OCI-LY1 (cell line): ENCODE results near the gene FGF3.

Source experiments
- H2AFZ ChIP-seq: fragments of 200-600 bp; sonication (generic), shearing (Covaris generic); 2 replicates; pipeline ENCODE4 v1.6.0; 2014; ENCODE audit warnings: antibody characterized with exemption, mild to moderate bottlenecking, low read length
- H3F3A ChIP-seq: fragments of 200-600 bp; sonication (generic), shearing (Covaris generic); 2 replicates; pipeline ENCODE4 v1.6.0; 2014; ENCODE audit warnings: mild to moderate bottlenecking, antibody characterized with exemption, low read length, moderate library complexity; ENCODE audit not compliant: insufficient read depth
- H3K27ac ChIP-seq: fragments of 200-600 bp; sonication (generic); 2 replicates; pipeline ENCODE4 v1.5.1; 2014; ENCODE audit warnings: low read length, mixed run types, mild to moderate bottlenecking, low read depth; ENCODE audit not compliant: poor library complexity, severe bottlenecking
- H3K27me3 ChIP-seq: fragments of 200-600 bp; sonication (generic); 2 replicates; pipeline ENCODE4 v1.6.0; 2014; ENCODE audit warnings: antibody characterized with exemption, mild to moderate bottlenecking, low read length, moderate library complexity; ENCODE audit not compliant: insufficient read depth
- H3K36me3 ChIP-seq: fragments of 200-600 bp; sonication (generic); 2 replicates; pipeline ENCODE4 v1.6.1; 2014; ENCODE audit warnings: mild to moderate bottlenecking, antibody characterized with exemption, low read length, moderate library complexity, mixed read lengths; ENCODE audit not compliant: insufficient read depth
- H3K4me1 ChIP-seq: fragments of 200-600 bp; sonication (generic); 2 replicates; pipeline ENCODE4 v1.5.1; 2014; ENCODE audit warnings: mild to moderate bottlenecking, low read length, moderate library complexity; ENCODE audit not compliant: insufficient read depth, severe bottlenecking
- H3K4me2 ChIP-seq: fragments of 200-600 bp; sonication (generic), shearing (Covaris generic); 2 replicates; pipeline ENCODE4 v1.6.1; 2014; ENCODE audit warnings: low read length
- H3K4me3 ChIP-seq: fragments of 200-600 bp; sonication (generic); 2 replicates; pipeline ENCODE4 v1.5.1; 2014; ENCODE audit warnings: low read length, low read depth, mild to moderate bottlenecking, mixed read lengths; ENCODE audit not compliant: poor library complexity, severe bottlenecking
- H3K79me2 ChIP-seq: fragments of 200-600 bp; shearing (Covaris generic); 2 replicates; pipeline ENCODE4 v1.6.1; 2016; ENCODE audit warnings: mixed run types, low read length, mixed read lengths; ENCODE audit not compliant: insufficient read depth
- H3K9ac ChIP-seq: fragments of 200-600 bp; sonication (generic), shearing (Covaris generic); 2 replicates; pipeline ENCODE4 v1.6.1; 2014; ENCODE audit warnings: mild to moderate bottlenecking, low read length, mixed read lengths
- H3K9me2 ChIP-seq: fragments of 200-600 bp; sonication (generic), shearing (Covaris generic); 2 replicates; pipeline ENCODE4 v1.6.1; 2014; ENCODE audit warnings: low read depth, mild to moderate bottlenecking, low read length, mixed read lengths
- H3K9me3 ChIP-seq: fragments of 200-600 bp; shearing (Covaris generic); 2 replicates; pipeline ENCODE4 v1.6.1; 2014; ENCODE audit warnings: low read length, mixed read lengths
- H4K20me1 ChIP-seq: fragments of 200-600 bp; sonication (generic), shearing (Covaris generic); 2 replicates; pipeline ENCODE4 v1.6.0; 2016; ENCODE audit warnings: mild to moderate bottlenecking, low read length; ENCODE audit not compliant: insufficient read depth
- CTCF ChIP-seq: fragments of 200-600 bp; sonication (generic), shearing (Covaris generic); IDR thresholded peaks from 2 replicates; pipeline ENCODE4 v1.5.1; 2017; ENCODE audit warnings: mild to moderate bottlenecking, antibody characterized with exemption, low read length, moderate library complexity, mixed read lengths
- EZH2 ChIP-seq: fragments of 200-600 bp; sonication (generic), shearing (Covaris generic); IDR thresholded peaks from 2 replicates; pipeline ENCODE4 v1.8.0; 2017; ENCODE audit warnings: borderline replicate concordance, mixed run types, mild to moderate bottlenecking, antibody characterized with exemption, low read length, moderate library complexity, mixed read lengths

FGF3 gene

DNA sequence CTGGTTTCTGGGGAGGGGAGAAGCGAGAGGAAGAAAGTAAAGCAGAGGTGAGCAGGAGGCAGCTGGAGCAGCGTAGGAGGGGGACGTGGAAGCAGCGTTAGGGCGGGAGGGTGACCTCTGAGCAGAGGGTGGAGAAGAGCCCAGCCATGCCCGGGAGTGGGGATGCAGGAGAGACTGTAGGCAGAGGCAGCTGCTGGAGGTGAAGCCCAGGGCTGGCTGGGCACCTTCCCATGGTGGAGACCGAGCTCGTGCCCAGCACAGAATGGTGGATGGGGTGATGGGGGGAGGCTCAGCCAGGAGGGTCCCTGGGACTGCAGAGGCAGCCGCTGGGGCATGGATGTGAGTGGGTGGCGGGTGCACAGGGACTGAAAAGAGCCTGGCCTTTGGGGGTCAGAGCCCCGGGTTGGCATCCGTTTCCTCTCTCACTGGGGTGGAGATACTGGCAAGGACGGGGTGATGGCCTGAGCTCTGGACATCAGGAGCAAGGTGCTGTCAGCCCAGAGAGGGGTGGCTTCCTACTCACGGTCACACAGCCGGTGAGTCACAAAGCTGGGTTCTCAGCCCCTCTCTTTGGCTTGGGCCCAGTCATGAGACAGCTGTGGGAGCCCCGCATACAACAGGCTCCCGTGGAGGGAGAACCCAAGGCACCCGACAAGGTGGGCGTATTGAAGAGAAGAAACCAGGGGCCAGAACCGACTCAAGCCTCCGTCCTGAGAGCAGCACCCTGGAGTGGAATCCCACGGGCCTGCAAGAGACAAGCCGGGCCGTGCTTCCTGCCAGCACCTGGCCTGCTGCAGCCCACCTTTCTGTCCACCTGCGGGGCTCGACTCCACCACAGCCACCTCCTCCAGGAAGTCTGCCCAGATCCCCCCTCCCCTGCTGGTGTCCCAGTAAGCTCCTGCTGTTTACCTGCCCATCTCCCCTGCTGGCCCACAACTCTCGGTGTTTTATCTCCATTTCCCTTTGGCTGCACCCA is 45.8 kb upstream of the FGF3 start:
- Histone ChIP-seq H3K36me3 (no peaks in the 10 kb centered on the region), H3K27me3 (no peaks in the 10 kb centered on the region), H3K4me1 (no peaks in the 10 kb centered on the region), H3K9me2 (no peaks in the 10 kb centered on the region), H3K9me3 (no peaks in the 10 kb centered on the region), H3K79me2 (no peaks in the 10 kb centered on the region), H4K20me1 (no peaks in the 10 kb centered on the region), H3K4me2 (no peak overlapping the region), H3K27ac (no peak overlapping the region), H3K9ac (no peak overlapping the region), H3F3A (no peaks in the 10 kb centered on the region), H2AFZ (no peak overlapping the region), H3K4me3 (no peak overlapping the region)
- TF ChIP-seq CTCF: no peak
- TF ChIP-seq EZH2: no peak

DNA sequence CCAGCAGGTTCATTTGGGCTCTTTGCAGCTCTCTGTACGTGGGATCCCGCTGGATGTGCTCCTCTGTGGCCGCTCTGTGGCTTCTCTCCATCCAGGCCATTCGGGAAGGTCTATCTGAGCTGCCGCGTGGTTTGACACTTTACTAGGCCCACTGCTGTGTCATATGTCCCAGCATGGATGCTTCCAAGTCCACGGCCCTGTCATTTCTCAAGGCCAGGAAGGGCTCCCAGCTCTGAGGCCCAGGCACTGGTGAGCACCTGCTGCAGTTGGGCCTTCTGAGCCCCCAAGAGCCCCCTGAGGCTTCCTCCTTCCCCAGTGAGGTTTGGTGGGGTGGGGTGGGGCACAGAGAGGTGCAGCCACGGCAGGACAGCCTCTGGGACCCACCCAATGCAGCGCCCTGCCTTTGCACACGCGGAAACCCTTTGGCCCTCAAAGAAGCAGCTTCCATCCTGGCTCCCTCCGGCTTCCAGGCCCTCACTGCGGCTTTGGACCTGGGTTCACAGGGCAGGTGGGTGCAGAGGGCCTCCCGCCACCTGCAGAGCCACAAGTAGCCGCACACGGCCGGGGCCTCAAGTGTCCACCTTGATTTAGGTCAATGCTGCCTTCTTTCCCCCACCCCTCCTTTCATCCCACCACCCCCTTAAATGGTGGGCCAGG is 44.5 kb upstream of the FGF3 start:
- no peak overlapping the region for H3K4me2 ChIP-seq
- H3K9me2 ChIP-seq: no peaks in the 10 kb centered on the region
- no peaks in the 10 kb centered on the region for H3K4me1 ChIP-seq
- H4K20me1 ChIP-seq: no peaks in the 10 kb centered on the region
- no peak overlapping the region for H3K27ac ChIP-seq
- H3K27me3 ChIP-seq: no peaks in the 10 kb centered on the region
- no peaks in the 10 kb centered on the region for H3K9me3 ChIP-seq
- no peak overlapping the region for H2AFZ ChIP-seq
- H3K9ac ChIP-seq: no peak overlapping the region
- H3K36me3 ChIP-seq: no peaks in the 10 kb centered on the region
- no peaks in the 10 kb centered on the region for H3K79me2 ChIP-seq
- no peak overlapping the region for H3K4me3 ChIP-seq
- no peak for TF ChIP-seq EZH2
- TF ChIP-seq CTCF: no peak
- no peaks in the 10 kb centered on the region for H3F3A ChIP-seq

DNA sequence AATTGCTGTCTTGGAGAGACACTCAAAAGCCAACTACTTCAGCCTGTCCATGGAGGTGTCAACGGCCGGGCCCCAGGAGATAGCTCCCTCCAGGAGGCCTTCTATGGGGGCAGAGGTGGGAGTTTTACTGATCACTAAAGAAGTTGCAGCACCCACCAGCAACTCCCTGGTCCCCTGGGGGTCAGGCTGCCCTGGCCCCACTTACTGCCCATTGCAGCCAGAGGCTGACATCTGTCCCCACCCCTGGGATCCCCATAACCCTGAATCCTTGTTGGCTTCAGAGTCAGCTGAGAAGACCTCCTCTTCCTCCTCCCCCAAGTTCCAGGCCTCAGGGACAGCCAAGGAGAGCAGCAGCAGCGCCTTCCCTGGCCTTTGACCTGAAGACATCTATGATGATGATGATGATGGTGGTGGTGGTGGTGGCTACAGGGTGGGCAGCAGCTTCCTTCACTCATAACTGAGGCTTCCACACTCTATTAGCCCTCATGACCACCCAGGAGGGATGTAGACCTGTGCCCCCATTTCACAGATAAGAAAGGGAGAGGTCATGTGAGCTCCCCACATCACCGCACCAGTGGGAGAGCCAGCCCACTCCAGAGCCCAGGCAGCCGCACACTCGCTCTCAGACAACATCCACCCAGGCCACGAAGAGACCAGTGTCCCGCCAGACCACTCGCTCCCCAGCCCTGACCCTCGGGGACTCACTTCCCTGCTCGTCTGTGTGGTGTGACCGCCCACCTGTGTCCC is 43.8 kb upstream of the FGF3 start:
- H3K36me3 ChIP-seq: no peaks in the 10 kb centered on the region
- H3K9ac ChIP-seq: no peak overlapping the region
- no peaks in the 10 kb centered on the region for H3K9me2 ChIP-seq
- no peaks in the 10 kb centered on the region for H4K20me1 ChIP-seq
- H3K4me2 ChIP-seq: no peak overlapping the region
- no peak overlapping the region for H3K27ac ChIP-seq
- H3K4me3 ChIP-seq: no peak overlapping the region
- no peaks in the 10 kb centered on the region for H3K79me2 ChIP-seq
- H3F3A ChIP-seq: no peaks in the 10 kb centered on the region
- TF ChIP-seq EZH2 (no peak), CTCF (no peak)
- no peak overlapping the region for H2AFZ ChIP-seq
- H3K27me3 ChIP-seq: no peaks in the 10 kb centered on the region
- H3K4me1 ChIP-seq: no peaks in the 10 kb centered on the region
- no peaks in the 10 kb centered on the region for H3K9me3 ChIP-seq
